ENCODE data around the gene C1orf21.

The C1orf21 gene

DNA sequence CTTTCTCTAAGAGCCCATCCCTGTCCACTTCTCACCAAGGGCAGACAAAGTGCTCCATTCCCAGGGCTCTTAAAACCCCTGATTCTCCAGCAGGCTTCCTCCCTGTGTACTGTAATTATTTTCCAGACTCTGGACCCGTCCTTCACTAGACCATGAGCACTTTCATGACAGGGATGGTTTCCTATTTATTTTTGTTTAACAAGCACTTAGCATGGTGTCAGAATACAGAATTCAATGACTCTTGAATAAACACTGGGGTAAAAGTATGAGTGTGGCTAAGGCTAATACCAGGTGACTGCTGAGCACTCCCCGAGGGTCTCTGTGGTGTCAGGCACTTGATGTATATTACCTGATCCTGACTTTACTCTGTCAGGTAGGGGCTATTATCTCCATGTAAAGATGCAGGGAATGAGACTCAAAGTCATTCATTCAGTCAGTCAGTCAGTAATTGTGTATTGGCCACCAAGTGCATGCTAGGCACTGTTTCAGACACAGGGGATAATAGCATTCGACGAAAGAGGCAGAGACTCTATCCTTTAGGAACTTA, 47.2 kb downstream of the C1orf21 start:
- TF ChIP-seq, protein P1, sequence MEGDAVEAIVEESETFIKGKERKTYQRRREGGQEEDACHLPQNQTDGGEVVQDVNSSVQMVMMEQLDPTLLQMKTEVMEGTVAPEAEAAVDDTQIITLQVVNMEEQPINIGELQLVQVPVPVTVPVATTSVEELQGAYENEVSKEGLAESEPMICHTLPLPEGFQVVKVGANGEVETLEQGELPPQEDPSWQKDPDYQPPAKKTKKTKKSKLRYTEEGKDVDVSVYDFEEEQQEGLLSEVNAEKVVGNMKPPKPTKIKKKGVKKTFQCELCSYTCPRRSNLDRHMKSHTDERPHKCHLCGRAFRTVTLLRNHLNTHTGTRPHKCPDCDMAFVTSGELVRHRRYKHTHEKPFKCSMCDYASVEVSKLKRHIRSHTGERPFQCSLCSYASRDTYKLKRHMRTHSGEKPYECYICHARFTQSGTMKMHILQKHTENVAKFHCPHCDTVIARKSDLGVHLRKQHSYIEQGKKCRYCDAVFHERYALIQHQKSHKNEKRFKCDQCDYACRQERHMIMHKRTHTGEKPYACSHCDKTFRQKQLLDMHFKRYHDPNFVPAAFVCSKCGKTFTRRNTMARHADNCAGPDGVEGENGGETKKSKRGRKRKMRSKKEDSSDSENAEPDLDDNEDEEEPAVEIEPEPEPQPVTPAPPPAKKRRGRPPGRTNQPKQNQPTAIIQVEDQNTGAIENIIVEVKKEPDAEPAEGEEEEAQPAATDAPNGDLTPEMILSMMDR (conservative IDR thresholded peaks at IDR 0.05), result no peak
- no peak overlapping the region for H3K27ac ChIP-seq

DNA sequence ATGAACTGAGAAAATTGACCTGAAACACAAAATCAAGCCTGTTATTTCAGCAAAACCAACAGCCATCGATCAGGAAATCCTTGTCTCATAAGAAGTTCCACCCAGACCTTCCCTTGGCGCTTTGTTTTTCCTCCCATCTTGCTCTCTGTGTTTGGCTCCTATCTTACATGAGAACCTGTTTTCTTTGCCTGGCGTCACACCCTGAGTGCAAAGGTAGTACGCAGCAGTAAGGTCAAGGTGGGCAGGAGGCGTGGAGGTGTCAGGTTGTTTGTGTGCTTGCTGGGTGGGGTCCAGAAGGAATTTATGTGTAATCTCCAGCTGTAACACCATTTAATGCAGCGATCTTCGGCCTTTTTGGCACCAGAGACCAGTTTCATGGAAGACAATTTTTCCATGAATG, 50.5 kb downstream of the C1orf21 start:
- TF ChIP-seq, protein P1 (conservative IDR thresholded peaks at IDR 0.05), result no peak
- H3K27ac ChIP-seq, result no peak overlapping the region

DNA sequence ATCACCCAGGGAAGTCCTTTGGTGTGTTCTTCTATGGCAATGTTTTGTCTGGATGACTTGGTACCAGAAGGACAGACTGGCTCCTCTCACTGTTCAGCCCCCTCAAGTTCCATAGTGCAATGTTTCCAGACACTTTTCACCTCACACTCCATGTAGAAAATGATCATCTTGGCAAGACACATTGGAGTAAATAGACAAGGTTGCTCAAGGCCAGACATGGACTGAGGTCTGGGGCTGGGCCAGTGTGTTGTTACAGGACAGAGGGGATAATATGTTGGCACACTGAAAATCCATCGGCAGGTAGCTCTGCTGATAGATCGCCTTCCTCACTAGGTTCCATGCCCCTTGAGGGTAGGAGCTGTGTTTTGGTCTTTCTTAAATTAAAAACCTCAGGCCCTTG, 51.5 kb downstream of the C1orf21 start:
- TF ChIP-seq, protein P1 (conservative IDR thresholded peaks at IDR 0.05), result no peak
- H3K27ac ChIP-seq, result no peak overlapping the region

DNA sequence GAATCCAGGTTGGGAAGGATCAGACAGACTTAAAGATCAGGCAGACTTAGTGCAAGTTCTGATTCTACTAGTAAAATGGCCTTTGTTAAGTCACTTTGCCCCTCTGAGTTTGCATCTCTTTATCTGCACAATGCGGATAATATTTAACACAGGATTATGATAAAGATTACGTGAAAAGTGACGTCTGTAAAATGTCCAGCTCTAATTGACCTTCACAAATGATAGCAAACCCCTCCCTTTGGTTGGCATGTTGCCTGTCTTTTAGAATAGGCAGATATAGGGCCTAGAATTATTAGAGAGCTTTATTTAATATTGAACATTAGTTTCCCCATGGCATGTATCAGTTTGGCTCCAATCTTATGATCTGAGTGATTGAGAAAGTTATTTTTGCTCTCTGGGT, 55.4 kb downstream of the C1orf21 start:
- H3K27ac ChIP-seq, result peak overlapping the region; percentile 81
- TF ChIP-seq, protein P1 (conservative IDR thresholded peaks at IDR 0.05), result no peak

DNA sequence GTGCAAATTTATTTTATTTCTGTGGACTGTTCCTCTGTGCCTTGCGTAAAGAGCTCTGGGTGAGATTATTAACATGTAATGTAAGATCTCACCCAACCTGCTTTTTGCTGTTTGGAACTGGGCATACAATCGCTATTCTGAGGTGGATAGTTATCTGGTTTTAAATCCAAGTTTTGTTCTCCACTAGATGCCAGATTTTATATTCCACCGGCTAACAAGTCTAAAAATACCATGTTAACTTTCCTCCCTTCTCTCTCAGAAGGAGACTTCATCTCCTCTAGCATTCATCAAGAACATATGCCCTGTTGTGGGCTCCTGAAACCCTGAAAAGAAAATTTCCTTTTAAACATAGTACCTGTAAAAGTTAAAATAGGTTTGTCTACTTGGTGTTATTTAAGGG, 56.4 kb downstream of the C1orf21 start:
- peak overlapping the region; percentile 81 for H3K27ac ChIP-seq

DNA sequence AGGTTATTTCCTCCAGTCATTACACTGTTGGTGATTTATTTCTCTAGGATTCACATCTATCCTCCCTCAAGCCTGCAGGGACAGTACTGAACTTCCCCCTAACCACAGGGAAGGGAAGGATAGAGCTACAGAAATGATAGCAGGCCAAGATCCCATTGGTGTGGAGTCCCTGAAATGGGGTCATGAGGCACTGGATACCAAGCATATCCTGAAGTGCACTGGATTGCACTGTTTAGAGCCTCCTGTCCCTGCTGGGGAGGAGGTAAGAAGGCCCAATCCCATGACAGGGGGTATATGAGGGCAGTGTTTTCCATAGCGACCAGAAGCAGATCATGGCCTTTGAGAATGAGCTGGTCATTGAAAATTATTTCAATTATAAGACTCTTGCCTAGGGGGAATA, 56.8 kb downstream of the C1orf21 start:
- TF ChIP-seq, protein P1 (conservative IDR thresholded peaks at IDR 0.05), result no peak
- H3K27ac ChIP-seq, result peak overlapping the region; percentile 81

More for the DNA sequence above, 56.4 kb downstream of the C1orf21 start:
- TF ChIP-seq, protein P1 (conservative IDR thresholded peaks at IDR 0.05), result no peak

DNA sequence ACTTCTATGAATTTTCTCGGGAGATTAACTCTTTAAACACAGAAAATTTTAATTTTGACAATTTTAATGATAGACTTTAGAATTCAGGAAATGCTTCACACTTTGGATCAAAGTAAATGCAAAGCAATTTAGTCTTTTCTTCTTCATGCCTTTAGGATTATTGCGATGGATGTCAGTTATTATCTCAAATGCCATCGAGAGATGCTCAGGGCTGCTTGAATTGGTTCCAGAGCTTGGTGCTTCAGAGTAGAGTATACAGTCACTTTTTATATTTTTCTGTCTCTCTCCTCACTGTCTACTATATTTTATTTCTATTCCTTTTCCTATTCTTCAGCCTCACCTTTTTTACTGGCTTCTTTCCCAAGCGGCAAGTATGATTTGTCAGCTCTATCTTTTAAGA, 59.2 kb downstream of the C1orf21 start:
- TF ChIP-seq, protein P1 (conservative IDR thresholded peaks at IDR 0.05), result no peak
- peak overlapping the region; percentile 12; the same call in 1 of the 2 replicates for H3K27ac ChIP-seq
